22Rv1 (cell line): Measurements from ENCODE around the gene MTA3.

Source experiments
- H3K27ac ChIP-seq: fragments of 450-650 bp; 2 replicates; pipeline ENCODE4 v1.5.1; 2017
- CTCF ChIP-seq: fragments of 450-650 bp; IDR thresholded peaks from 2 replicates; pipeline ENCODE4 v1.5.1; 2017; ENCODE audit warnings: mild to moderate bottlenecking
- ZFX ChIP-seq: fragments of 450-650 bp; IDR thresholded peaks from 2 replicates; pipeline ENCODE4 v1.6.1; 2017; ENCODE audit warnings: antibody characterized with exemption, borderline replicate concordance

Gene MTA3

DNA sequence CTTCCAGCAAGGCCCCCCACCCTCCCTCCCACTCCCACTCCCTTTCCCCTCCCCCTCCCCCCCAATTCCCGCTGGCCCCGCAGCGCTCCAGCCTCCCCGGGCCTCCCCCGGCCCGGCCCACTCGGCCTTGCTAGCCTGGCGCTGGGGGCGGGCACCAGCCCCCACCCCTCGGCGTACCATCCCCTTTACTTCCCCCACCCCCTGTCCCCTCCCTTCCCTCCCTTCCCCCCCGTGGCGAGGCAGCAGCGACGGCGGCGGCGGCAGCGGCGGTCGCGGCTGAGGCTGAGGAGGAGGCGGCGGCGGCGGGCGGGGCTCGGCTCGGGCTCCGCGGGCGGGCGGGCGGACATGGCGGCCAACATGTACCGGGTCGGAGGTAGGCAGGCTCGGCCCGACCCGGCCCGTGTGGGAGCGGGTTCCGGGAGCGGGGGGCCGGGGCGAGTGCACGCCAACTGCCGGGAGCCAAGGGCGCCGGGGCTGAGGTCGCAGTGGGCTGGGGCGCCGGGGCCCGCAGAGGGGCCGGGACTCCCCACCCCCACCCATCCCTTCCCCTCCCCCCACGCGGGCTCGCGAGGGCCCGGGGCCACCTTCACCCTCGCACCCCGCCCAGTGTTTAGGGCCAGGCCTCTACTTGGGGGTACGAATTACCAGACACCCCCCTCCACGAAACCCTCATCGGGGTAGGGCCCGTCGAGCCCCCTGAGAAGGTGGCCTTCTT lies at the start of gene MTA3:
Gene MTA3, plus strand, starts transcription at position 232 of the 715 bp plus-strand sequence. Its CDS starts 114 bp downstream, at position 346.
- H3K27ac ChIP-seq = peak within 1 kb of the TSS; percentile 71

GRCh38 chr2:42519624-42520023 lies 48.8 kb upstream of the MTA3 start:
- no peak overlapping the region for H3K27ac ChIP-seq
- TF ChIP-seq CTCF = no peak
- no peak for TF ChIP-seq ZFX

More for the DNA sequence above, at the start of gene MTA3:
- TF ChIP-seq CTCF (no peak), ZFX (no peak)

DNA sequence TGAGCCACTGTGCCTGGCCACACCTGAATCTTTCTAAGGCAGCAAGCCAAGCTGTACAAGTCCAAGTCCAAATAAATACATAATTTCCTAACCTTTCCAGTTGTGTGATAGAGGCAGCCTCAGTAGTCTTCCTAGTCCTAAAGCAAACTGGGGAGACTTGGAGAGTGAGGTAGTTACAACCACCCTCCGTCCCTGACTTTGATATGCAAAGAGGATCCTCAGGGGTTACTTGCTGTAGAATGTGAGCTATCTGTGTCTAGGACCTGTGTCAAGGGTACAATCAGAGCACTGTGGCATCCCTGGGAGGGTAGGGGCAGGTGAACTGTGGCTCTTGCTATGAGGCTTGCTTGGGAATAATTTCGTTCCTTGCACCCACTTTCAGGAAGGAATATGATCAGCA lies 46.4 kb upstream of the MTA3 start:
- H3K27ac ChIP-seq = no peak overlapping the region
- TF ChIP-seq ZFX = no peak
- TF ChIP-seq CTCF = no peak

DNA sequence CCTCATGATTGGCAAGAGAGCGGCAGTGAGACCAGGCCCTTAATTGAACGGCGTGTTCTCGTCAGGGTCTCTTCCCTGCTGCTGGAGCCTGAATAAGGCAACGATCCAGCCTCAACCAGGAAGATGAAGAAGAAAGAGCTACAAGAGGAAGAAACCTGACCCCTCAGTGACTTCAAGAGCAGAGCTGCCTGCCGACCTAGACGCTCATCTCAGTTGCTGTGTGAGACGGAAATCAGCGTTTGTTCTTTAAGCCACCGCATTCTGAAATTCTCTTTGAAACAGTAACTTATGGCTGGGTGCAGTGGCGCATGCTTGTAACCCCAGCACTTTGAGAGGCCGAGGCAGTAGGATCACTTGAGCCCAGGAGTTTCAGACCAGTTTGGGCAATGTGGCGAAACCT lies 45.1 kb upstream of the MTA3 start:
- no peak overlapping the region for H3K27ac ChIP-seq
- TF ChIP-seq ZFX (no peak), CTCF (no peak)

DNA sequence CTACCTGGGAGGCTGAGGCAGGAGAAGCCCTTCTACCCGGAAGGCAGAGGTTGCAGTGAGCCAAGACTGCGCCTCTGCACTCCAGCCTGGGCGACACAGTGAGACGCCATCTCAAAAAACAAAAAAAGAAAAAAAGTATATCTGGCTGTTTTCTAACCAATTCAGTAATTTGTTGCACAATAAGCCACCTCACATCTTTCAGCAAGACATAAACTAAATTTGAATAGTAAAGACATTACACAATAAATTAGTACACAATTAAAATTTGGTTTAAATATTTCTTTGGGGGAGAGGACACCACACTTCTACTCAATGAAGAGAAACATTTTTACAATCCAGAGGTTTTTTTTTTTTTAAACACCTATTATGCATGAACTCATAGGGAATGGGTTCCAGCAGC lies 36.0 kb upstream of the MTA3 start:
- no peak for TF ChIP-seq CTCF
- TF ChIP-seq ZFX = no peak
- H3K27ac ChIP-seq = no peak overlapping the region

- TF ChIP-seq CTCF (no peak), ZFX (no peak)
- no peak overlapping the region for H3K27ac ChIP-seq
Measured at GRCh38 chr2:42537493-42537892, 30.9 kb upstream of the MTA3 start.

- no peak for TF ChIP-seq ZFX
- TF ChIP-seq CTCF = no peak
- H3K27ac ChIP-seq = no peak overlapping the region
Measured at GRCh38 chr2:42542871-42543270, 25.6 kb upstream of the MTA3 start.
